Neural cell (in vitro differentiated cells): ENCODE results near the gene CDR2L. TPM values are rescaled to one million over a fixed set of nuclear protein-coding genes. Genes with fewer than 3 reads are reported as not detected.

Experiments
- H2AFZ ChIP-seq: fragments of 200-600, 300-800 bp; sonication (generic), shearing (Covaris generic); 2 replicates; pipeline ENCODE4 v1.6.0; 2014; ENCODE audit warnings: low read depth, mild to moderate bottlenecking, antibody characterized with exemption, low read length, moderate library complexity
- H3F3A ChIP-seq: fragments of 200-600 bp; shearing (Covaris generic); 2 replicates; pipeline ENCODE4 v1.6.1; 2016; ENCODE audit warnings: mild to moderate bottlenecking, moderate library complexity, mixed read lengths, antibody characterized with exemption, low read length; ENCODE audit not compliant: insufficient read depth, poor library complexity, severe bottlenecking
- H3K27ac ChIP-seq: fragments of 200-600, 300-800 bp; sonication (generic), shearing (Covaris generic); 2 replicates; pipeline ENCODE4 v1.5.1; 2014; ENCODE audit warnings: mild to moderate bottlenecking, low read length, moderate library complexity
- H3K27me3 ChIP-seq: fragments of 300-800, 200-600 bp; sonication (generic), shearing (Covaris generic); 2 replicates; pipeline ENCODE4 v1.6.0; 2014; ENCODE audit warnings: mild to moderate bottlenecking, low read depth, low read length, moderate library complexity; ENCODE audit not compliant: insufficient read depth
- H3K36me3 ChIP-seq: fragments of 300-800, 200-600 bp; sonication (generic), shearing (Covaris generic); 2 replicates; pipeline ENCODE4 v1.5.1; 2014; ENCODE audit warnings: mild to moderate bottlenecking, antibody characterized with exemption, low read length, moderate library complexity; ENCODE audit not compliant: insufficient read depth
- H3K4me2 ChIP-seq: fragments of 300-800, 200-600 bp; sonication (generic), shearing (Covaris generic); 2 replicates; pipeline ENCODE4 v1.6.0; 2014; ENCODE audit warnings: mild to moderate bottlenecking, low read length
- H3K4me3 ChIP-seq: fragments of 300-800, 200-600 bp; sonication (generic), shearing (Covaris generic); 2 replicates; pipeline ENCODE4 v1.5.1; 2014; ENCODE audit warnings: mild to moderate bottlenecking, low read length, moderate library complexity
- H3K79me2 ChIP-seq: fragments of 200-600 bp; shearing (Covaris generic); replicated peaks from 2 replicates; pipeline ENCODE4 v1.6.0; 2014; ENCODE audit warnings: mild to moderate bottlenecking, low read length, moderate library complexity; ENCODE audit not compliant: insufficient read depth
- H3K9ac ChIP-seq: fragments of 300-800, 200-600 bp; sonication (generic), shearing (Covaris generic); 2 replicates; pipeline ENCODE4 v1.6.1; 2016; ENCODE audit warnings: mild to moderate bottlenecking, low read length, mixed read lengths
- H3K9me2 ChIP-seq: fragments of 200-600 bp; shearing (Covaris generic); 2 replicates; pipeline ENCODE4 v1.6.1; 2016; ENCODE audit warnings: mild to moderate bottlenecking, low read length, mixed read lengths; ENCODE audit not compliant: insufficient read depth
- H3K9me3 ChIP-seq: fragments of 200-600, 300-800 bp; sonication (generic), shearing (Covaris generic); 2 replicates; pipeline ENCODE4 v1.6.1; 2016; ENCODE audit warnings: mild to moderate bottlenecking, mixed run types, low read length, moderate library complexity, mixed read lengths
- H4K20me1 ChIP-seq: fragments of 200-600 bp; shearing (Covaris generic); 2 replicates; pipeline ENCODE4 v1.6.1; 2016; ENCODE audit warnings: mild to moderate bottlenecking, mixed run types; ENCODE audit not compliant: insufficient read depth
- EP300 ChIP-seq: fragments of 450-650 bp; conservative IDR thresholded peaks from 2 replicates; pipeline ENCODE4 v1.6.1; 2014; ENCODE audit warnings: antibody characterized with exemption, mild to moderate bottlenecking, moderate library complexity; ENCODE audit not compliant: poor library complexity, severe bottlenecking
- EZH2 ChIP-seq: fragments of 200-600, 300-800 bp; shearing (Covaris generic), sonication (generic); IDR thresholded peaks from 2 replicates; pipeline ENCODE4 v1.6.1; 2014; ENCODE audit warnings: antibody characterized with exemption, low read length, borderline replicate concordance, mild to moderate bottlenecking; ENCODE audit not compliant: insufficient read depth, poor library complexity, severe bottlenecking
- MXI1 ChIP-seq: fragments of 450-650 bp; conservative IDR thresholded peaks from 2 replicates; pipeline ENCODE4 v1.6.1; 2014; ENCODE audit warnings: antibody characterized with exemption, mild to moderate bottlenecking; ENCODE audit not compliant: poor library complexity, severe bottlenecking
- POLR2AphosphoS5 ChIP-seq: IDR thresholded peaks from 2 replicates; pipeline ENCODE4 v1.6.1; 2012
- RAD21 ChIP-seq: fragments of 450-650 bp; conservative IDR thresholded peaks from 2 replicates; pipeline ENCODE4 v1.6.1; 2014; ENCODE audit warnings: antibody characterized with exemption, mild to moderate bottlenecking, moderate library complexity
- REST ChIP-seq: IDR thresholded peaks from 2 replicates; pipeline ENCODE4 v1.6.1; 2012; ENCODE audit warnings: borderline replicate concordance
- SMC3 ChIP-seq: fragments of 450-650 bp; conservative IDR thresholded peaks from 2 replicates; pipeline ENCODE4 v1.6.1; 2014; ENCODE audit warnings: antibody characterized with exemption, mild to moderate bottlenecking, moderate library complexity; ENCODE audit not compliant: poor library complexity
- TAF1 ChIP-seq: IDR thresholded peaks from 2 replicates; pipeline ENCODE4 v1.6.1; 2012; ENCODE audit warnings: low read depth
- polyA plus RNA-seq: library from polyadenylated mRNA; depleted of rRNA; stranded (reverse); fragments of >200 nt; gene quantifications from 2 replicates; pipeline ENCODE4 v1.2.3, GENCODE V29; 2014
- TF ChIP-seq, protein P1 (sequence below): fragments of 450-650 bp; IDR thresholded peaks from 2 replicates; pipeline ENCODE4 v1.5.1; 2014; ENCODE audit warnings: antibody characterized with exemption, mild to moderate bottlenecking, moderate library complexity; ENCODE audit not compliant: poor library complexity, severe bottlenecking

Gene CDR2L
- polyA plus RNA-seq, 1 donor from 2014 or later: 8.1 TPM

GRCh38 chr17:74951065-74951464 is 36.4 kb upstream of the CDR2L start:
- Histone ChIP-seq H3K9me2 (no peaks in the 10 kb centered on the region), H3K27me3 (no peaks in the 10 kb centered on the region), H2AFZ (no peak overlapping the region), H3K9me3 (no peaks in the 10 kb centered on the region), H3K79me2 (no peaks in the 10 kb centered on the region), H3K4me3 (no peak overlapping the region), H3K9ac (no peak overlapping the region), H3K27ac (no peak overlapping the region), H3K36me3 (no peaks in the 10 kb centered on the region), H3K4me2 (no peak overlapping the region), H4K20me1 (no peaks in the 10 kb centered on the region), H3F3A (no peaks in the 10 kb centered on the region)
- no peak for TF ChIP-seq EP300
- TF ChIP-seq MXI1: no peak
- no peak for TF ChIP-seq EZH2
- TF ChIP-seq POLR2AphosphoS5: no peak
- no peak for TF ChIP-seq TAF1
- TF ChIP-seq, protein P1, sequence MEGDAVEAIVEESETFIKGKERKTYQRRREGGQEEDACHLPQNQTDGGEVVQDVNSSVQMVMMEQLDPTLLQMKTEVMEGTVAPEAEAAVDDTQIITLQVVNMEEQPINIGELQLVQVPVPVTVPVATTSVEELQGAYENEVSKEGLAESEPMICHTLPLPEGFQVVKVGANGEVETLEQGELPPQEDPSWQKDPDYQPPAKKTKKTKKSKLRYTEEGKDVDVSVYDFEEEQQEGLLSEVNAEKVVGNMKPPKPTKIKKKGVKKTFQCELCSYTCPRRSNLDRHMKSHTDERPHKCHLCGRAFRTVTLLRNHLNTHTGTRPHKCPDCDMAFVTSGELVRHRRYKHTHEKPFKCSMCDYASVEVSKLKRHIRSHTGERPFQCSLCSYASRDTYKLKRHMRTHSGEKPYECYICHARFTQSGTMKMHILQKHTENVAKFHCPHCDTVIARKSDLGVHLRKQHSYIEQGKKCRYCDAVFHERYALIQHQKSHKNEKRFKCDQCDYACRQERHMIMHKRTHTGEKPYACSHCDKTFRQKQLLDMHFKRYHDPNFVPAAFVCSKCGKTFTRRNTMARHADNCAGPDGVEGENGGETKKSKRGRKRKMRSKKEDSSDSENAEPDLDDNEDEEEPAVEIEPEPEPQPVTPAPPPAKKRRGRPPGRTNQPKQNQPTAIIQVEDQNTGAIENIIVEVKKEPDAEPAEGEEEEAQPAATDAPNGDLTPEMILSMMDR: no peak
- TF ChIP-seq SMC3: no peak
- no peak for TF ChIP-seq REST
- TF ChIP-seq RAD21: no peak

- TF ChIP-seq SMC3 (no peak), EZH2 (no peak), RAD21 (no peak), POLR2AphosphoS5 (no peak), TAF1 (no peak), EP300 (no peak), REST (no peak), MXI1 (no peak)
- TF ChIP-seq, protein P1: no peak
- Histone ChIP-seq H3F3A (no peaks in the 10 kb centered on the region), H3K4me2 (no peak overlapping the region), H4K20me1 (no peaks in the 10 kb centered on the region), H3K27ac (no peak overlapping the region), H3K27me3 (no peaks in the 10 kb centered on the region), H3K9me3 (no peaks in the 10 kb centered on the region), H3K36me3 (no peaks in the 10 kb centered on the region), H3K4me3 (no peak overlapping the region), H3K9ac (no peak overlapping the region), H3K79me2 (no peaks in the 10 kb centered on the region), H2AFZ (no peak overlapping the region), H3K9me2 (no peaks in the 10 kb centered on the region)
Observed at GRCh38 chr17:74951680-74952421, 35.6 kb upstream of the CDR2L start.
